Measurements from ENCODE around the gene CD52.
A peak's percentile ranks its signal among the peaks of the same experiment; 100 is the strongest.
"Not testable (repeated sequence)": the region's sequence is repeated elsewhere in the genome, so short reads cannot be mapped to it uniquely, and the experiment has no call there.

The CD52 gene

GRCh38 chr1:26284597-26285347 is 33.0 kb upstream of the CD52 start:
- peak; percentile 96 for DNase-seq (ENCODE audit: low read depth)

GRCh38 chr1:26285366-26286063 is 32.2 kb upstream of the CD52 start:
- no peak for DNase-seq (ENCODE audit: low read depth)

GRCh38 chr1:26286064-26286416 is 31.7 kb upstream of the CD52 start:
- no peak for DNase-seq (ENCODE audit: low read depth)

- DNase-seq (ENCODE audit: low read depth), result no peak
Observed at GRCh38 chr1:26287033-26287711, 30.6 kb upstream of the CD52 start.

- no peak for DNase-seq (ENCODE audit: low read depth)
Observed at GRCh38 chr1:26287811-26288210, 29.9 kb upstream of the CD52 start.

GRCh38 chr1:26288311-26288941 is 29.3 kb upstream of the CD52 start:
- no peak for DNase-seq (ENCODE audit: low read depth)

GRCh38 chr1:26289158-26290059 is 28.3 kb upstream of the CD52 start:
- no peak for DNase-seq (ENCODE audit: low read depth)

GRCh38 chr1:26290122-26290881 is 27.5 kb upstream of the CD52 start:
- no peak for DNase-seq (ENCODE audit: low read depth)

- no peak for DNase-seq (ENCODE audit: low read depth)
Observed at GRCh38 chr1:26290882-26291261, 26.9 kb upstream of the CD52 start.

- no peak for DNase-seq (ENCODE audit: low read depth)
Observed at GRCh38 chr1:26291433-26291832, 26.3 kb upstream of the CD52 start.

GRCh38 chr1:26291939-26292338 is 25.8 kb upstream of the CD52 start:
- no peak for DNase-seq (ENCODE audit: low read depth)

- DNase-seq (ENCODE audit: low read depth), result not testable (repeated sequence)
Observed at GRCh38 chr1:26292735-26293134, 25.0 kb upstream of the CD52 start.

GRCh38 chr1:26293911-26294463 is 23.8 kb upstream of the CD52 start:
- DNase-seq (ENCODE audit: low read depth), result no peak

GRCh38 chr1:26295194-26296138 is 22.3 kb upstream of the CD52 start:
- DNase-seq (ENCODE audit: low read depth), result no peak

GRCh38 chr1:26296340-26297056 is 21.3 kb upstream of the CD52 start:
- no peak for DNase-seq (ENCODE audit: low read depth)

- DNase-seq (ENCODE audit: low read depth), result no peak
Observed at GRCh38 chr1:26297057-26297790, 20.5 kb upstream of the CD52 start.

GRCh38 chr1:26297791-26298124 is 20.0 kb upstream of the CD52 start:
- DNase-seq (ENCODE audit: low read depth), result no peak

- DNase-seq (ENCODE audit: low read depth), result no peak
Observed at GRCh38 chr1:26300578-26301275, 17.0 kb upstream of the CD52 start.

Measured in stimulated activated CD8-positive, alpha-beta memory T cell treated with anti-CD3 and anti-CD28 coated beads, Interleukin-12 subunit alpha, Interleukin-12 subunit beta, amount 100 ng/mL, for 1 hour (primary cell).